ENCODE data around the gene KRTAP19-7.

KRTAP19-7 gene

DNA sequence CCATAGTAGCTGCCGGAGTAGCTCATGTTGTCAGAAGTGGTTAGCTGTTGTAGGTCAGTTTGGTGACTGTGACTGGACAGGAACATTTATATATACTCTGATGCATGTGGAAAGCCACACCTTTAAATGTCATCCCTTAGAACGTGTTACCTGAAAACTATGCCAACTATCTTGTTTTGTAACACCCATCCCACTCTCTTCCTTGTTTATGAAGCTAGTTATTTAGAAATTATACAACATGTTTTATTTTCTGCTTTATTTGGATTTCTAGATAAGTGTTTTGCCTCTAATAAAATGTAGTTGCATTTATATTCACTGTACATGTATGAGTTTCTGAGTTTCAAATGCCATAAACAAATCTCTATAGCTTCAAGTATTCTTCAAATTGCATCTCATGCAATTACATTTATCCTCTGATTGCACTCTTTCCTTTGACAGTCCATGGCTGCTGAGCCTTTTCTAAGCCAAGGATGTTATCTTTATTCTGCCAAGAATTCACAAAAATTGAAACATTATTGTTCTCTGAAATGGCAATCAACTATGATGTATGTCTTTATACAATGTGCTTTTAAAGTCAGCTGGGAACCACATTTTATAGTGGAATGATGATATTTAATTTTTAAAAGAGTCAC, at the start of gene KRTAP19-7:
Gene KRTAP19-7 (minus strand): TSS at position 51 of the 632 bp plus-strand sequence. CDS start 25 bp downstream, at position 26.
- Mint-ChIP-seq H3K27me3 (no peaks in the 10 kb centered on the region), H3K27ac (no peak within 1 kb of the TSS), H3K9me3 (peaks cover 0 to 6% of the 10 kb centered on the region in 2 donors), H3K4me3 (no peak within 1 kb of the TSS), H3K4me1 (no peaks in the 10 kb centered on the region)
- no peak for ATAC-seq
- no peak for DNase-seq

- Mint-ChIP-seq H3K4me1 (no peaks in the 10 kb centered on the region), H3K27ac (no peak overlapping the region), H3K27me3 (no peaks in the 10 kb centered on the region), H3K9me3 (peaks cover 8 to 21% of the 10 kb centered on the region in 2 donors), H3K4me3 (no peak overlapping the region)
- no peak for ATAC-seq
- DNase-seq: no peak
These were observed 44.9 kb upstream of the KRTAP19-7 start for GRCh38 chr21:30605968-30606367.

GRCh38 chr21:30600787-30601186, 39.7 kb upstream of the KRTAP19-7 start, which contains the start of gene KRTAP22-1:
Gene KRTAP22-1, plus strand, starts transcription at chr21:30601087.
- no peak for ATAC-seq
- Mint-ChIP-seq H3K9me3 (peaks cover 6 to 18% of the 10 kb centered on the region in 2 donors), H3K4me1 (no peaks in the 10 kb centered on the region), H3K27ac (no peak within 1 kb of the TSS), H3K27me3 (no peaks in the 10 kb centered on the region), H3K4me3 (no peak within 1 kb of the TSS)
- DNase-seq: no peak

DNA sequence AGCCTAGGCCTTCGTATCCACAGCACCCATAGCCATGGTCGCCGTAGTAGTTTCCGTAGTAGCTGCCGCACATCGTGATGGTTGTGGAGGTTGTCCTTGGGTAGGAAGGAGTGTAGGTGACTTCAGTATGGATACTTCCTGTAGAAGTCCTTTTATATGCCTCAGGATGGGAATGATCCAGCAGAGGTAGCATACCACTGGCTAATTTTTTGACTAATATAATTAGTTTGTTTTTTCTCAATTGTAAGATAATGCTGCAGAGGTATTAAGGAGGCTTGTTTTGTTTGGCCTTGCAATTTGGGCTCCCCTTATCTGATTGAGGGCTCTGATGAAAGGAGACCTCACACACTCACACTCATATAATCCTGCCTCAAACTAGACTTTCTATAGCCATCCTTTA, 37.7 kb upstream of the KRTAP19-7 start, which contains the start of gene KRTAP6-2:
Gene KRTAP6-2 (minus strand): TSS at position 101 of the 400 bp plus-strand sequence. CDS start 28 bp downstream, at position 73.
- H3K4me3 Mint-ChIP-seq: no peak within 1 kb of the TSS
- DNase-seq (no peak), ATAC-seq (no peak)
- peaks cover 6 to 9% of the 10 kb centered on the region in 2 donors for H3K9me3 Mint-ChIP-seq
- no peaks in the 10 kb centered on the region for H3K27me3 Mint-ChIP-seq
- no peak within 1 kb of the TSS for H3K27ac Mint-ChIP-seq
- no peaks in the 10 kb centered on the region for H3K4me1 Mint-ChIP-seq

DNA sequence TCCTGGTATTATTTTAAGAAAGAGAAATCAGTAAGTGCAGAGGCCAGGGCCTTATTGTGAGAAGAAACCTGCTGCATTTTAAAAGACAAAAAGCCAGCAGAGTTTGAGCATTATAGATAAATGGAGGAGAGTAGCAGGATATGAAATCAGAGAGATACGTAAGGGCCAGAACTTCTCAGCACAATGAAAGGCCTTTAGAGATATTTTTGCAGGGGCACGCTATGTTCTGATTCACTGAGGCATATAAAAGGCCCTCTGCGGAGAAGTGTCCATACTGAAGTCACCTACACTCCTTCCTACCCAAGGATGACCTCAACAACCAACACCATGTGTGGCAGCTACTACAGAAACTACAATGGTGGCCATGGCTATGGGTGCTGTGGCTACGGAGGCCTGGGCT, 31.0 kb upstream of the KRTAP19-7 start, which contains the start of gene KRTAP6-3:
Gene KRTAP6-3 (plus strand): TSS at position 301 of the 400 bp plus-strand sequence. CDS start 6 bp downstream, at position 307.
- DNase-seq: no peak
- no peaks in the 10 kb centered on the region for H3K9me3 Mint-ChIP-seq
- no peak within 1 kb of the TSS for H3K4me3 Mint-ChIP-seq
- ATAC-seq: no peak
- no peak within 1 kb of the TSS for H3K27ac Mint-ChIP-seq
- H3K27me3 Mint-ChIP-seq: no peaks in the 10 kb centered on the region
- H3K4me1 Mint-ChIP-seq: no peaks in the 10 kb centered on the region

- H3K9me3 Mint-ChIP-seq: no peaks in the 10 kb centered on the region
- ATAC-seq (no peak), DNase-seq (no peak)
- no peak within 1 kb of the TSS for H3K4me3 Mint-ChIP-seq
- no peaks in the 10 kb centered on the region for H3K4me1 Mint-ChIP-seq
- H3K27ac Mint-ChIP-seq: no peak within 1 kb of the TSS
- H3K27me3 Mint-ChIP-seq: no peaks in the 10 kb centered on the region
These were observed 29.2 kb upstream of the KRTAP19-7 start, which contains the start of gene KRTAP22-2 for GRCh38 chr21:30590297-30590696. Gene KRTAP22-2, minus strand, starts transcription at chr21:30590397.

DNA sequence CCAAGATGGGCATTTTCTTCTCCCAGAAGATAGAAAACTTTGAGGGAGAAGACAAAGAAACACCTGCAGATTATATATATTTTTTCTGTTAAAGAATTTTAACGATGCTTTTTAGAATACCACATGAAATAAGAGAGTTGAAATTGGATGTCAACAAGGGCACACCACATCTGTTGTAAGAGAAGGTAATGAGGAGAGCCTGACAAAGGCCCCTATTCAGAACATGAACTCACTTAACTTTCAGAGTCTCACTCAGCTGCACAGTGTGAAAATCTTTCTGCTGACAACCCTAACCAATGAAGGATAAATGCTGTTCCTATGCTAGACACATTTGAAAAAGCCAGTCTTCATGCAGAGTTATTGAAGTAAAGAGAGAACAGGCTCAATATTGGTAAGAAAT, 21.8 kb upstream of the KRTAP19-7 start:
- no peak for DNase-seq
- no peak for ATAC-seq
- Mint-ChIP-seq H3K4me3 (no peak overlapping the region), H3K4me1 (no peaks in the 10 kb centered on the region), H3K27ac (no peak overlapping the region), H3K27me3 (no peaks in the 10 kb centered on the region), H3K9me3 (peaks cover 0 to 8% of the 10 kb centered on the region in 2 donors)

DNA sequence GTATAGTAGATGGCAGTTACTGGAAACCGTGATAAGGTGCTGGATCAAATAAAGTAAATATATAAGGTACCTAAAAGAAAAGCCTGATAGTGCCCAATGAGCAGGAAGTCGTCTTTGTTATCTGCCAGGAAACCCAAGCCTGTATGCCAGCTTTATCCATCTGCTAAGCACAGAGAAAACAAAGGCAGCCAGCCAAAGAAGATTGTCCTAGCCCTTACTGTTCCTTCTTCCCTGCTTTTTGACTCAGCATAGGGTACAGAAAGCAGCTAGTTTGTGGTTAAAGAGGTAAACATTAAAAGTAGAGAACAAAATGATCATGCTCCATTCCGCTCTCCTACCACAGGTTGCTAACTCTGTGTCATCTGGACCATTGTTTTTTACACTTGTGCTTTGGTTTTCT, 19.0 kb upstream of the KRTAP19-7 start:
- Mint-ChIP-seq H3K9me3 (peaks cover 0 to 8% of the 10 kb centered on the region in 2 donors), H3K4me3 (no peak overlapping the region), H3K27ac (no peak overlapping the region), H3K4me1 (no peaks in the 10 kb centered on the region), H3K27me3 (no peaks in the 10 kb centered on the region)
- DNase-seq: no peak
- no peak for ATAC-seq

- DNase-seq (no peak), ATAC-seq (no peak)
- Mint-ChIP-seq H3K27ac (no peak overlapping the region), H3K4me1 (no peaks in the 10 kb centered on the region), H3K27me3 (no peaks in the 10 kb centered on the region), H3K9me3 (peaks cover 0 to 3% of the 10 kb centered on the region in 2 donors), H3K4me3 (no peak overlapping the region)
These were observed 18.2 kb upstream of the KRTAP19-7 start for GRCh38 chr21:30579346-30579745.

DNA sequence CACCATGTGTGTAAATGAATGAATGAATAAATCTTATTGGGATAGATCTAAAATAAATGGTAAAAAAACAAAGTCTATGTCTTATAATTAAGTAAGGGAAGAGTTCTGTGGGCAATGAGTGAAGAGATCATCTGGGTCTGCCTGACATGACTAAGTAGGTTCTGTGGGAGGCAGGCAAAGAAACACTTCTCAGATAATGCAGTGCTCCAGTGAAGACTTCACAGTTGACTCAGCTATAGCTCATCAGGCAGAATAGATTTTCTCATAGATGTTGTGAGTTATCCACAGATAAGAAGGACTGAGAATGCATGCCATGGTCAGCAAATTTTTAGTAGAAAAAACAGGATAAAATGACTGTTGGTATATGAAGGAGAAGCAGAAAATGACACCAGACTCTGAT, 16.7 kb upstream of the KRTAP19-7 start:
- Mint-ChIP-seq H3K4me1 (no peaks in the 10 kb centered on the region), H3K27ac (no peak overlapping the region), H3K9me3 (no peaks in the 10 kb centered on the region), H3K27me3 (no peaks in the 10 kb centered on the region), H3K4me3 (no peak overlapping the region)
- no peak for DNase-seq
- ATAC-seq: no peak

DNA sequence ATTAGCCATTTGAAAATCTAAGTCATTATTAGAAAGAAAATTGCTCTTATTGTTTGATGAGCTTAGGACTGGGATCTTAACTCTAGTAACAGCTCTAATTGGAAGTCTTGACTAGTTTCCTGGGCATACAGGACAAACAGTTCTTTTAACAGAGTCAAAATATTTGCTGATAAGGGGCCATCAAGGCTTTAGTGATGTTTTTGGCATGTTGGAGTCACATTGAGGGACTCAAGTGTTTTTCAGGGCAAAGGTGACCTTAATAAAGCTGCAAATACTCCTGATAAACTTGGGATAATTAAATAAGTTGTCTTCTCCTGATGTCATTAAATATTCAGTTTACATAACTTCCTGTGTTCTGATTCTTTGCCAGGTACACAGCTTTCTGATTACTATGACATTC, 6.5 kb upstream of the KRTAP19-7 start:
- no peak overlapping the region for H3K27ac Mint-ChIP-seq
- H3K4me1 Mint-ChIP-seq: no peaks in the 10 kb centered on the region
- H3K9me3 Mint-ChIP-seq: peaks cover 7 to 10% of the 10 kb centered on the region in 2 donors
- ATAC-seq (no peak), DNase-seq (no peak)
- no peaks in the 10 kb centered on the region for H3K27me3 Mint-ChIP-seq
- H3K4me3 Mint-ChIP-seq: no peak overlapping the region

- ATAC-seq (no peak), DNase-seq (no peak)
- no peak overlapping the region for H3K27ac Mint-ChIP-seq
- no peaks in the 10 kb centered on the region for H3K27me3 Mint-ChIP-seq
- H3K4me1 Mint-ChIP-seq: no peaks in the 10 kb centered on the region
- no peak overlapping the region for H3K4me3 Mint-ChIP-seq
- peaks cover 0 to 6% of the 10 kb centered on the region in 2 donors for H3K9me3 Mint-ChIP-seq
These were observed 2.5 kb upstream of the KRTAP19-7 start for GRCh38 chr21:30563630-30564029.

GRCh38 chr21:30563072-30563471, 2.0 kb upstream of the KRTAP19-7 start:
- H3K9me3 Mint-ChIP-seq: peaks cover 0 to 6% of the 10 kb centered on the region in 2 donors
- no peaks in the 10 kb centered on the region for H3K4me1 Mint-ChIP-seq
- ATAC-seq (no peak), DNase-seq (no peak)
- H3K4me3 Mint-ChIP-seq: no peak overlapping the region
- no peaks in the 10 kb centered on the region for H3K27me3 Mint-ChIP-seq
- H3K27ac Mint-ChIP-seq: no peak overlapping the region

- Mint-ChIP-seq H3K4me3 (no peak overlapping the region), H3K27me3 (no peaks in the 10 kb centered on the region), H3K4me1 (no peaks in the 10 kb centered on the region), H3K27ac (no peak overlapping the region), H3K9me3 (peaks cover 0 to 6% of the 10 kb centered on the region in 2 donors)
- no peak for DNase-seq
- ATAC-seq: no peak
These were observed 843 bp upstream of the KRTAP19-7 start for GRCh38 chr21:30561957-30562356.

GRCh38 chr21:30555095-30555494, 6.0 kb downstream of the KRTAP19-7 start:
- H3K9me3 Mint-ChIP-seq: peaks cover 0 to 13% of the 10 kb centered on the region in 2 donors
- H3K27ac Mint-ChIP-seq: no peak overlapping the region
- ATAC-seq (no peak), DNase-seq (no peak)
- no peaks in the 10 kb centered on the region for H3K4me1 Mint-ChIP-seq
- no peaks in the 10 kb centered on the region for H3K27me3 Mint-ChIP-seq
- H3K4me3 Mint-ChIP-seq: no peak overlapping the region

DNA sequence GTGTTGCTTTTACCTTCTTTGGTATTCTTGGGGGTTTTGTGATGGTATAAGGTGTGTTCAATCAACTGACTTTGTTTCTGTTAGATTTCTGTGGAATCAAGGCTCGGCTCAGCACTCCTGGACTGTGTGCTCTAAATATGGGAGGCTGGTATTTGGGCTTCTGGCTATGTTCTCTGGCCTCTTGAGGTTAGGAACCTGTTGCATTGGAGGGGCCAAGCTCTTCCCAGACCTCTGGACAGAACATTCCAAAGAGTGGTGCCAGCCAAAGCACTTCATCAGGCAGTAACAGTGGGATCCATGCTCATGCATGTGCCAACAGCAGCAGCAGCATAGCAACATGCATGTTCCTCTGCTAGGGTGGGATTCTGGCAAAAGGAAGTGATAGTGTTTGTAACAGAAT, 8.3 kb downstream of the KRTAP19-7 start:
- no peak overlapping the region for H3K27ac Mint-ChIP-seq

More for the DNA sequence above, 8.3 kb downstream of the KRTAP19-7 start:
- H3K27me3 Mint-ChIP-seq: no peaks in the 10 kb centered on the region
- peaks cover 0 to 6% of the 10 kb centered on the region in 2 donors for H3K9me3 Mint-ChIP-seq
- no peak overlapping the region for H3K4me3 Mint-ChIP-seq
- no peak for ATAC-seq
- DNase-seq: no peak
- no peaks in the 10 kb centered on the region for H3K4me1 Mint-ChIP-seq

All from stimulated activated naive CD8-positive, alpha-beta T cell treated with anti-CD3 and anti-CD28 coated beads, Interleukin-15, amount 100 ng/mL, for 72 hours (primary cell).